ENCODE data around the gene MXD4.
"Not testable (repeated sequence)": the region's sequence is repeated elsewhere in the genome, so short reads cannot be mapped to it uniquely, and the experiment has no call there.

The MXD4 gene

DNA sequence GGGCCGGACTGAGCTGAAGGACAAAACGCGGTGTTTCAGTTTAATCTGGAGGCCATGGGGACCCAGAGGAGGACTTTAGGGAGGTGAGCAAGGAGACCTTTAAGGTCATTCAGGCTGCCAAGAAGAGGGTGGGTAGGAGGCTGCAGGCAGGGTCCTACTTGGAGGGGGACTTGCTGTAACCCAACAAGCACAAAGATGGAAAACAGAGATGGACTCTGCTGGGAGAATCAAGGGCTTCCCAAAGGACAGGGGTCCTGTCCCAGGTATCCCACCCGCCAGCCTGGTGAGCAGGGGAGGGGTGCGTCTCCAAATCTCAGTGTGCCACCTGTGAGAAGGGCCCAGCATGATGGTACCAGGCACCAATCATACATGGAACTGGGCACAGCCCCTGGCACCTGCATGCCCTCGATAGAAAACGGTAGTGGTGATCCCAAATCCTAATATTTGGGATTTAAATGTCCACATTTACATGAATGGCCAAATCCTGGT is 16.1 kb downstream of the MXD4 start:
- WGBS, result 93% methylated on average over 7 of the region's 7 CpGs
- Histone ChIP-seq H3K36me3 (ENCODE audit: insufficient read depth, low read length) (0 out of 2 replicates have a peak, but pooled peaks cover 3% of the 10 kb centered on the region), H3K9me3 (ENCODE audit: insufficient read depth, low read depth, low read length) (0 out of 2 replicates have a peak, but pooled peaks cover 8% of the 10 kb centered on the region), H3K27ac (ENCODE audit: low read depth, low read length) (no peak overlapping the region), H3K9ac (ENCODE audit: low read depth, low read length) (no peak overlapping the region; the same call in 1 of the 2 replicates), H3K27me3 (ENCODE audit: insufficient read depth, low read length) (peaks cover 4% of the 10 kb centered on the region), H3K4me1 (ENCODE audit: insufficient read depth, low read length) (peaks cover 3% of the 10 kb centered on the region), H3K4me3 (ENCODE audit: low read length) (no peak overlapping the region)

DNA sequence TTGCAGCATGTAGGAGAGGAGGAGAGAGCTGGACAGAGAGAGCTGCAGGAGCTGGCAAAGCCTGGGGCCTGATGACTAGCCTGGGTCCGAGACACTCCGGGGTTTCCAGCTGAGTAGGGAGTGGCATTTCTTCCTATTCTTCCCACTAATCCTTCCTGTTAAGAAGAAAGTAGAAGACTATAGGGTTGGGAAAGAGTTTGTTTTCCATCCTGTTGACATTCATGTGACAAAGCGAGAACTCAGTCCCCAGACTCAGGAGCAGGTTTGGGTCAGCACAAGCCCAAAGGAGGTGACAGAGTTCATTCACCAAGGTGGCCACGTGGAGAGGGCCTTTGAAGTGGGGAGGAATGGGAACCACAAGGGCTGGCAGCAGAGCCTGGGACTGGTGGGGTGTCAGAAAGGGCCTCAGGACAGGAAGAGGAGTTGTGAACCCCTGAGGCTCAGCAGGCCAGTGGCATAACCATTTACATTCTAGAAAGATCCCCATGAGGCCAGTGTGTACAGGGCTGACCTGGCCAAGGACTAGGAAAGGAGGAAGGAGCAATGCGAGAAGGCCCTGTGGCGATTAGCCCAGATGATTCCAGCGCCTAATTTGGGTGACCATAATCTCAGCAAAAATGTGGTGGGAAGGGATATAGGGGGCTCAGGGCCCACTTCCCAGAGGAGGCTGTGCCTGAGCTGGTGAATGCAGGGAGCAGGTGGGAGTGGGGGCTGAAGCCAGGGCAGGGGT is 16.7 kb downstream of the MXD4 start:
- Histone ChIP-seq H3K9me3 (ENCODE audit: insufficient read depth, low read depth, low read length) (0 out of 2 replicates have a peak, but pooled peaks cover 8% of the 10 kb centered on the region), H3K27ac (ENCODE audit: low read depth, low read length) (no peak overlapping the region), H3K4me3 (ENCODE audit: low read length) (no peak overlapping the region), H3K36me3 (ENCODE audit: insufficient read depth, low read length) (peaks cover 3% of the 10 kb centered on the region; the same call in 1 of the 2 replicates), H3K4me1 (ENCODE audit: insufficient read depth, low read length) (peaks cover 9% of the 10 kb centered on the region), H3K27me3 (ENCODE audit: insufficient read depth, low read length) (peaks cover 4% of the 10 kb centered on the region), H3K9ac (ENCODE audit: low read depth, low read length) (no peak overlapping the region; the same call in 1 of the 2 replicates)
- 77% methylated on average over 5 of the region's 7 CpGs for WGBS

DNA sequence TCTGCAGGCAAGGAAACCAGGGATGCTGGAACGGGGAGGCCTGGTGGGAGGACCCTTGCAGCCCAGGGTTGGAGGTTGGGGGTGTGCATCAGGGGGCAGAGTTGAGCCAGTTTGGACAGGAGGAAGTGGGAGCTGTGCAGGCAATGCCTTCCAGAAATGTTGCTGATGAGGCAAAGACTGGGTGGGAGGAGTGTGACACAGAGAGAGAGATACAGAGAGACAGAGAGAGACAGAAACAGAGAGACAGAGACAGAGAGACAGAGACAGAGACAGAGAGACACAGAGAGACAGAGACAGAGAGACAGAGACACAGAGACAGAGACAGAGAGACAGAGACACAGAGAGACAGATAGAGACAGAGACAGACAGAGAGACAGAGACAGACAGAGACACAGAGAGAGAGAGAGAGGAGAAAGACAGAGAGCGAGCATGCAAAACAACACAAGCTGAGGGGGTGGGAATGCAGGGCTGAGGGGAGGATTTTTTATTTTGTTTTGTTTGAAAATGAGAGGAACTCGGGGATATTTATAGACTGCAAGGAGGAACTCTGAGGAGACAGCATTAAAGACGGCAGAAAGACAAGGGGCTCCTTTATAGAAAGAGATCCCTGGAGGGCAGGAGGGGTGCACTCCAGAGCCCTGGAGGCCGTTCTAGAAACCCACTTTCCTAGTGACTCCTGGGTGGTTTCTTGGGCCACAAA is 18.1 kb downstream of the MXD4 start:
- peaks cover 4% of the 10 kb centered on the region for H3K27me3 ChIP-seq (ENCODE audit: insufficient read depth, low read length)
- H3K4me1 ChIP-seq (ENCODE audit: insufficient read depth, low read length), result peaks cover 20% of the 10 kb centered on the region
- H3K4me3 ChIP-seq (ENCODE audit: low read length), result no peak overlapping the region
- WGBS, result 85% methylated on average over 5 of the region's 5 CpGs
- H3K36me3 ChIP-seq (ENCODE audit: insufficient read depth, low read length), result peaks cover 13% of the 10 kb centered on the region; the same call in 1 of the 2 replicates
- no peak overlapping the region for H3K27ac ChIP-seq (ENCODE audit: low read depth, low read length)
- H3K9ac ChIP-seq (ENCODE audit: low read depth, low read length), result no peak overlapping the region
- H3K9me3 ChIP-seq (ENCODE audit: insufficient read depth, low read depth, low read length), result 0 out of 2 replicates have a peak, but pooled peaks cover 8% of the 10 kb centered on the region

DNA sequence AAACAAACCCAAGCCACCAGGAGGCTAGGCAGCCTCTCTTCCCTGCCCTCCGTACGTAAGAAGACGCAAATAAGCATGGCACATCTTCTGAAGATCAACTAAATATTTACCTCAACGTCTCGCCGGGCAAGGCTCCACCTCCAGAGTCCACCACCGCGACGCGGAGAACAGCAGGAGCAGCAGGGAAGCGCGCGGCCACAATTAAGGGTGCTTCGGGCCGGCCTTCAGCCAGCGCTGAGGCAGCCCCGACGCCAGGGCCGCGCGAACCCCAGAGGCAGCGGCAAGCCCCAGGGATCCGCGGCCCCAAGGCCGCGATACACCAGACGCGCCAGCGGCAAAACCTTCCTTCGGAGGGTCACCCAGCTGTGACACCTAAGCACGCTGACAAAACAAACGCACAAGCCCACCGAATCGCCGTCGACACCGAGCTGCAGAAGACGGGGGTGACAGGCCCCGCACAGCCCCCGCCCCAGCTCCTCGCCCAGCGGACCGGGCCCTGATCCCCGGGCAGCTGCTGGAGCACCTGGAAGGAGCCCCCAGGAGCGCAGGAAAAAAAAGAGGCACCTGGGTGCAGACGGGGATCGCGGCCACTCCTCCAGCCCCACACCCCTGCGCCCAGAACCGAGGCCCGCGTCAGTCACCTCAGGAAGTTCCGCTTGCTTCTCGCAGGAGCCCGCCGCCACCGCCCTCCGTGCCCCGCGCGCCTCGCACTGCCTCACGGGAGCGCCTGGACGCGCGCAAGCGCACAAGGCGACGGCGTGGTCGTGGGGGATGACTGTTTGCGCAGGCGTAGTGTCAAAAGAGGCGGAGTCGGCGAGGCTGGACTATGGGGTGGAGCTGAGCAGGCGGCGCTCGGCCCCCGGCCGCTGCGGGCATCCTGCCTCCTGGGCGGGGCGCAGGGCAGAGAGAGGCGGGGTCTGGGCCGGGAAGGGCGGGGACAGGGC is 20.2 kb downstream of the MXD4 start, which contains the start of the genes HAUS3 and POLN:
HAUS3 (minus strand) TSS at position 712 of the 944 bp plus-strand sequence. CDS start 1,175 bp downstream, outside the sequence.
POLN (minus strand) TSS at position 712 of the 944 bp plus-strand sequence. CDS start 12,890 bp downstream, outside the sequence.
- Histone ChIP-seq H3K27ac (ENCODE audit: low read depth, low read length) (no peak within 1 kb of the TSS), H3K9ac (ENCODE audit: low read depth, low read length) (peak within 1 kb of the TSS; percentile 78), H3K27me3 (ENCODE audit: insufficient read depth, low read length) (peaks cover 4% of the 10 kb centered on the region), H3K4me1 (ENCODE audit: insufficient read depth, low read length) (peaks cover 20% of the 10 kb centered on the region), H3K4me3 (ENCODE audit: low read length) (peak within 1 kb of the TSS; percentile 95), H3K36me3 (ENCODE audit: insufficient read depth, low read length) (peaks cover 29% of the 10 kb centered on the region), H3K9me3 (ENCODE audit: insufficient read depth, low read depth, low read length) (0 out of 2 replicates have a peak, but pooled peaks cover 8% of the 10 kb centered on the region)
- under 1% methylated on average over 88 of the region's 88 CpGs for WGBS

DNA sequence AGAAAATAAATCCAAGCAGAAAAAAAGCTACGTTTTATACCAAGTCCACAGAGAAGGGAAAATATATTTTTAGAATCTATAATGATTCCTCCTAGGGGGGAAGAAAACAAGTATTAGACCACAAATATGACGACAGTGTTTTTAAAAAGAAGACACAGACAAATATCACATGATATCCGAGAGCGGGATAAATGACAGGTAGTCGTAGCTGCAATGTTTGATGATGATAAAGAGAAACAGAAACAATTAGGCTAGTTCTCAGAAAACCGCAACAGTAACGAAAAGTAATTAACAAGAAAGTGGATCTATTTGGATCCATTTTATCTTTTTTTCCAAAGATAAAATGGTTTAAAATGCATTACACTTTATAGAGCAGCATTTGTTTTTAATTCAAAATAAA is 20.9 kb downstream of the MXD4 start:
- H3K4me3 ChIP-seq (ENCODE audit: low read length), result peak overlapping the region; percentile 95
- peaks cover 20% of the 10 kb centered on the region for H3K4me1 ChIP-seq (ENCODE audit: insufficient read depth, low read length)
- H3K27me3 ChIP-seq (ENCODE audit: insufficient read depth, low read length), result peaks cover 4% of the 10 kb centered on the region
- H3K36me3 ChIP-seq (ENCODE audit: insufficient read depth, low read length), result peaks cover 34% of the 10 kb centered on the region
- H3K9ac ChIP-seq (ENCODE audit: low read depth, low read length), result peak overlapping the region; percentile 78
- WGBS, result 32% methylated on average over 5 of the region's 7 CpGs
- H3K9me3 ChIP-seq (ENCODE audit: insufficient read depth, low read depth, low read length), result 0 out of 2 replicates have a peak, but pooled peaks cover 8% of the 10 kb centered on the region
- H3K27ac ChIP-seq (ENCODE audit: low read depth, low read length), result no peak overlapping the region

DNA sequence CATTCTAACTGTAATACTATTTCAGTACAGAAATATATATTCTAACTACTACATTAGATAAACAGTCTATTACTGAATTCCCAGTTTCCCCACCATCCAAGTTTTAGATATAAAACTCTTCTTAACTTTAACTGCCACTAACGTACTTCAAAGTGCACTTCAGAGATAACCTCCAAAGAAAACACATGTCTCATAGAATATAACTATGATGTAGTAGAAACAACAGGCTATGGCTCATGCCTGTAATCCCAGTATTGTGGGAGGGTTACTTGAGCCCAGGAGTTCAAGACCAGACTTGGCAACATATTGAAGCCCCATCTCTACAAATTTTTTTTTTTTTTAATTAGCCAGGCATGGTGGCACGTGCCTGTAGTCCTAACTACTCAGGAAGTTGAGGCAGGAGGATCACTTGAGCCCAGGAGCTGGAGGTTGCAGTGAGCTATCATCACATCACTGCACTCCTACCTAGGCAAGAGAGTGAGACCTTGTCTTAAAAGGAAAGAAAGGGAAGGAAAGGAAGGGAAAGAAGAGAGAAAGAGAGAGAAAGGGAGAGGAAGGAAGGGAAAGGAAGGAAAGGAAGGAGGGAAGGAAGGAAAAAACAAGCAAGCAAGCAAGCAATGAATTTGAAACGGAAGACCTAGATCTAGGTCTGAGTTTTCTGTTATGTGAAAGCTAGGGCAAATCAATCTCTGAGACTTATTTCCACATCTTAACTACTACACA is 24.8 kb downstream of the MXD4 start:
- H3K4me1 ChIP-seq (ENCODE audit: insufficient read depth, low read length), result peaks cover 20% of the 10 kb centered on the region
- no peak overlapping the region for H3K4me3 ChIP-seq (ENCODE audit: low read length)
- no peaks in the 10 kb centered on the region for H3K9me3 ChIP-seq (ENCODE audit: insufficient read depth, low read depth, low read length)
- H3K9ac ChIP-seq (ENCODE audit: low read depth, low read length), result no peak overlapping the region
- H3K27ac ChIP-seq (ENCODE audit: low read depth, low read length), result no peak overlapping the region
- WGBS, result 62% methylated on average over 3 of the region's 3 CpGs
- peaks cover 62% of the 10 kb centered on the region for H3K36me3 ChIP-seq (ENCODE audit: insufficient read depth, low read length)
- H3K27me3 ChIP-seq (ENCODE audit: insufficient read depth, low read length), result no peaks in the 10 kb centered on the region

DNA sequence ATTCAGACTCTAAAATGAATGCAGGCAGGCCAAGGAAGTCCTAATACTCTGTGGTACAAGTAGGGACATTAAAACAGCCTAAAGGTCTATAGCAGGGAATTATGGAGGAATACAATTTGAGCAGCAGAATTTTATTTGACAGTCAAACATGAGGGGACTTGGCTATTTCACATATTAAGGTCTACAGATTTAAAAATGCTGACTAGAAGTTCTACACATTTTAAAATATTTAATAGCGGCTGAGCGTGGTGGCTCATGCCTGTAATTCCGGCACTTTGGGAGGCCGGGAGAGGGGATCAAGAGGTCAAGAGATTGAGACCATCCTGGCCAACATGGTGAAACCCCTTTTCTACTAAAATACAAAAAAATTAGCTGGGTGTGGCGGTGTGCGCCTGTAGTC is 30.8 kb downstream of the MXD4 start:
- H3K9ac ChIP-seq (ENCODE audit: low read depth, low read length), result no peak overlapping the region
- no peaks in the 10 kb centered on the region for H3K27me3 ChIP-seq (ENCODE audit: insufficient read depth, low read length)
- no peak overlapping the region for H3K27ac ChIP-seq (ENCODE audit: low read depth, low read length)
- over 99% methylated on average over 6 of the region's 6 CpGs for WGBS
- no peaks in the 10 kb centered on the region for H3K9me3 ChIP-seq (ENCODE audit: insufficient read depth, low read depth, low read length)
- H3K4me1 ChIP-seq (ENCODE audit: insufficient read depth, low read length), result no peaks in the 10 kb centered on the region
- H3K36me3 ChIP-seq (ENCODE audit: insufficient read depth, low read length), result peaks cover 39% of the 10 kb centered on the region
- H3K4me3 ChIP-seq (ENCODE audit: low read length), result no peak overlapping the region

DNA sequence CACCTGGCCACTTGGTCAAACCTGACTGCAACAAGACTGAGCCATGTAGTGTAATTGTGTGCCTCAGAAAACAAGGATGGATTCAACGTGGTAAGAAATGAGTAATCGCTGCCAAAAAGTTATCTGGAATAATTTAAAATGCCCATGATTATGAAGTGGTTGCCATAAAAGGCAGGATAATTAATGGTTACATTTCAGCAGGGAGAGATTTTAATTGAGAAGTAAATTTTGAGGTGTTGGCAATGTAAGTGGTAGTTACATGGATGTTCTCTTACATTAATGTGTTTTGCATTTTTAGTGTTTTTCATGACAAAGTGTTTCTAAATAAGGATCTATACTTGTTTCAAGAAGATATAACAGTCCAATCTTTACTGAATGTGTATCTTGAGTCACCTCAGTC is 35.6 kb downstream of the MXD4 start:
- WGBS, result 94% methylated on average over 2 of the region's 2 CpGs

DNA sequence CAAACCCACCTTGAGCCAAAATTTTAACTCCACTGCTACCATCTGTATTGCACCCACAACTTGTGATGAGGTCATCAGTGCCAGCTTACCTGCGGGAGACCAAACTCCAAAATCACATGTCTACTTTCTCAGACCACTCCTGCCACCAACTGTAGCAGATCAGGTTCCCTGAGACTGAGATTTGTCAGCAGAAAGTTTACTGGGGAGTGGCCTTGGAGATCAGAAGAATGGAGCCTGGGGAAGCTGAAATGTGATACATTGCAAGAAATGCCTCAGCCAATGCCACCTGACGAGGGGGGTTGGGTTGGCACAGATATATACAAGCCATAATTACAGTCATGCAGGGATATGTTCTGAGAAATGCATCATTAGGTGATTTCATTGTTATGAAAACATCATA is 39.1 kb downstream of the MXD4 start:
- WGBS, result 92% methylated on average over 2 of the region's 2 CpGs
- Histone ChIP-seq H3K9ac (ENCODE audit: low read depth, low read length) (no peak overlapping the region), H3K4me3 (ENCODE audit: low read length) (no peak overlapping the region), H3K27ac (ENCODE audit: low read depth, low read length) (no peak overlapping the region), H3K9me3 (ENCODE audit: insufficient read depth, low read depth, low read length) (no peaks in the 10 kb centered on the region), H3K4me1 (ENCODE audit: insufficient read depth, low read length) (peaks cover 31% of the 10 kb centered on the region), H3K36me3 (ENCODE audit: insufficient read depth, low read length) (no peaks in the 10 kb centered on the region), H3K27me3 (ENCODE audit: insufficient read depth, low read length) (no peaks in the 10 kb centered on the region)

More for the DNA sequence above, 35.6 kb downstream of the MXD4 start:
- peaks cover 23% of the 10 kb centered on the region for H3K4me1 ChIP-seq (ENCODE audit: insufficient read depth, low read length)
- H3K9ac ChIP-seq (ENCODE audit: low read depth, low read length), result no peak overlapping the region
- no peak overlapping the region for H3K4me3 ChIP-seq (ENCODE audit: low read length)
- peaks cover 4% of the 10 kb centered on the region; the same call in 1 of the 2 replicates for H3K36me3 ChIP-seq (ENCODE audit: insufficient read depth, low read length)
- no peak overlapping the region for H3K27ac ChIP-seq (ENCODE audit: low read depth, low read length)
- no peaks in the 10 kb centered on the region for H3K9me3 ChIP-seq (ENCODE audit: insufficient read depth, low read depth, low read length)
- H3K27me3 ChIP-seq (ENCODE audit: insufficient read depth, low read length), result no peaks in the 10 kb centered on the region

DNA sequence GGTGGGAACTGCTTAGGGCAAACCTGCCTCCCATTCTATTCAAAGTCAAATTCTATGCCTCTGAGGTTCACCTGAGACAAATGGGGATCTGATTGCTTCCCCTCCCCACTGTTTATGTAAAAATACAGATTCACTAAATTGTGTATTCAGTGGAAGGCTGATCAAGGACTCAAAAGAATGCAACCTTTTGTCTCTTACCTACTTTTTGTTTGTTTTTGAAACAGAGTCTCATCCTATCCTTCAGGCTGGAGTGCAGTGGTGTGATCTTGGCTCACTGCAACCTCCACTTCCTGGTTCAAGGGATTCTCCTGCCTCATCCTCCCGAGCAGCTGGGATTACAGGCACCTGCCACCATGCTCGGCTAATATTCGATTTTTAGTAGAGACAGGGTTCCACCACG is 40.5 kb downstream of the MXD4 start:
- H3K9ac ChIP-seq (ENCODE audit: low read depth, low read length), result peak overlapping the region; percentile 39

More for the DNA sequence above, 40.5 kb downstream of the MXD4 start:
- WGBS, result 38% methylated on average over 4 of the region's 4 CpGs
- peaks cover 31% of the 10 kb centered on the region for H3K4me1 ChIP-seq (ENCODE audit: insufficient read depth, low read length)
- not testable (repeated sequence) for H3K4me3 ChIP-seq (ENCODE audit: low read length); H3K36me3 ChIP-seq (ENCODE audit: insufficient read depth, low read length); H3K9me3 ChIP-seq (ENCODE audit: insufficient read depth, low read depth, low read length); H3K27me3 ChIP-seq (ENCODE audit: insufficient read depth, low read length)
- H3K27ac ChIP-seq (ENCODE audit: low read depth, low read length), result peak overlapping the region; percentile 58

Measured in HUES64 (cell line).